Muscle layer of duodenum (tissue), 2 donors: ENCODE results near the gene TMEM140.
"Not testable (repeated sequence)": the region's sequence is repeated elsewhere in the genome, so short reads cannot be mapped to it uniquely, and the experiment has no call there.

Experiments used
- H3K27ac ChIP-seq: one replicate; pipeline ENCODE4 v1.7.0; 2013; ENCODE audit warnings: mild to moderate bottlenecking, low read length
- H3K27me3 ChIP-seq: one replicate; pipeline ENCODE4 v1.7.0; 2013; ENCODE audit warnings: low read depth, mild to moderate bottlenecking, control low read depth, low read length
- H3K36me3 ChIP-seq, 2 donors: one replicate each; pipeline ENCODE4 v1.7.0; 2013; ENCODE audit warnings: low read length in 2 of 2, control low read depth in 1 of 2, mild to moderate bottlenecking in 1 of 2; ENCODE audit not compliant: insufficient read depth in 2 of 2, control insufficient read depth in 1 of 2
- H3K4me1 ChIP-seq, 2 donors: one replicate each; pipeline ENCODE4 v1.7.0; 2013; ENCODE audit warnings: low read length in 2 of 2, mild to moderate bottlenecking in 2 of 2, control low read depth in 1 of 2, moderate library complexity in 1 of 2; ENCODE audit not compliant: insufficient read depth in 2 of 2, control insufficient read depth in 1 of 2
- H3K4me3 ChIP-seq, 2 donors: one replicate each; pipeline ENCODE4 v1.7.0; 2013; ENCODE audit warnings: low read length in 2 of 2, low read depth in 1 of 2, mild to moderate bottlenecking in 1 of 2
- H3K9me3 ChIP-seq, 2 donors: one replicate each; pipeline ENCODE4 v1.7.0; 2013; ENCODE audit warnings: low read length in 2 of 2, control low read depth in 1 of 2, mild to moderate bottlenecking in 1 of 2; ENCODE audit not compliant: control insufficient read depth in 1 of 2
- donor health status: healthy.

Gene TMEM140

DNA sequence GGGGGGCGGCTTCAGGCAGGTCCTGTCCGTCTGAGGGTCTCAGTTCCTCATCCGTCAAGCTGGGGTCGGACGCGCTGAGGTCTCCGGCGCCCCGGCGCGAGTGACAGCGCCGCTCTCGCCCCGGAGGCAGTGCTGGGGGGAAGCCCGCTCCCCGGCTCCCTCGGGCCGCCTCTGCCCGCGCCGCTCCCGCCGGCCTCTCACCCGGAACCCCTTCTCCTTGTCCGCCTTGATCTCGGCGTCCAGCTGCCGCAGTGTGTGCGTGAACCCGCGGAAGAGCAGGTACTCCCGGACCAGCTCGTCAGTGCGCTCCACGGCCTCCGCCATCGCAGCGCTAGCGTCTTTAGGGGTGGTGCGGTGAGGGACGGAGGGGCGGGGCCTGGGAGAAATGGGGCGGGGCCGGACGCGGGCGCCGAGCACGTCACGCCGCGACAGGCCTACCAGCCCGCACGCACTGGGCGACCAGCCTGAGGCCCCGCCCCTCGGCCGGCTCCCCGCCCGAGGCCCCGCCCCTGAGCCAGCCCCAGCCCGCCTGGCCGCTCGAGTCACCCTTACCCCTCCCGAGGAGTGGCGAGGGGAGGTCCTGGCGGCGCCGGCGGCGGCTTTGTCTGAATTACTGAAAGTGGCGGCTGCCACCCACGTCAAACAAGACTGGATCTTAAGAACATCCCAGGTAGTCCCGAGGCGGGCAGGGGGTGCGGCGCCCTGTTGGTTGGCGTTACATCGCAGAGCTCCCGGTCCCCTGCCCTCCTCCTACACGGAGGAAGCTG, 63.5 kb downstream of the TMEM140 start, which contains the start of gene WDR91:
TSS of gene WDR91 (minus strand) at position 348 of the 767 bp plus-strand sequence. CDS start at position 324, 24 bp downstream.
- Histone ChIP-seq H3K36me3 (no peaks in the 10 kb centered on the region), H3K27me3 (no peaks in the 10 kb centered on the region), H3K9me3 (no peaks in the 10 kb centered on the region), H3K4me1 (peaks cover 4 to 18% of the 10 kb centered on the region in 2 donors), H3K27ac (peak within 1 kb of the TSS; percentile 89), H3K4me3 (peak within 1 kb of the TSS; percentile 79 to 90)

- Histone ChIP-seq H3K27ac (peak overlapping the region; percentile 89), H3K4me3 (peak overlapping the region; percentile 77 to 90), H3K4me1 (peaks cover 4 to 18% of the 10 kb centered on the region in 2 donors)
- H3K36me3 ChIP-seq, H3K27me3 ChIP-seq, H3K9me3 ChIP-seq: not testable (repeated sequence)
Measured at GRCh38 chr7:135211946-135212685, 64.2 kb downstream of the TMEM140 start.

- peaks cover 4 to 8% of the 10 kb centered on the region in 2 donors for H3K4me1 ChIP-seq
- no peaks in the 10 kb centered on the region for H3K27me3 ChIP-seq
- H3K9me3 ChIP-seq, result no peaks in the 10 kb centered on the region
- H3K27ac ChIP-seq, result no peak overlapping the region
- H3K4me3 ChIP-seq, result no peak overlapping the region
- no peaks in the 10 kb centered on the region for H3K36me3 ChIP-seq
Measured at GRCh38 chr7:135213831-135214230, 66.0 kb downstream of the TMEM140 start.

GRCh38 chr7:135215180-135215579, 67.3 kb downstream of the TMEM140 start:
- Histone ChIP-seq H3K27ac (no peak overlapping the region), H3K9me3 (no peaks in the 10 kb centered on the region), H3K4me1 (peaks cover 4 to 5% of the 10 kb centered on the region in 2 donors), H3K27me3 (no peaks in the 10 kb centered on the region), H3K36me3 (no peaks in the 10 kb centered on the region), H3K4me3 (no peak overlapping the region)

GRCh38 chr7:135215698-135216097, 67.8 kb downstream of the TMEM140 start:
- no peaks in the 10 kb centered on the region for H3K36me3 ChIP-seq
- H3K27me3 ChIP-seq, result no peaks in the 10 kb centered on the region
- no peak overlapping the region for H3K4me3 ChIP-seq
- H3K27ac ChIP-seq, result no peak overlapping the region
- H3K4me1 ChIP-seq, result peaks cover 0 to under 1% of the 10 kb centered on the region in 2 donors
- no peaks in the 10 kb centered on the region for H3K9me3 ChIP-seq
